GM12878 (cell line): ENCODE measurements around the gene RANBP1. TPM values are rescaled to one million over a fixed set of nuclear protein-coding genes. Genes with fewer than 3 reads are reported as not detected.

Source experiments
- ATAC-seq: fragments of 200-7000 bp; cut with Tn5 transposase; 3 replicates; pipeline ENCODE4 v1.9.1; 2020; ENCODE audit warnings: mild to moderate bottlenecking, moderate library complexity
- BruUV-seq: library from RNA; stranded (reverse); fragments of 400-500 nt; replicated peaks from 2 replicates; lab custom pipeline; 2021; lab: Mats Ljungman, UMichigan
- CTCF ChIA-PET: fragments of 300-600 bp; sonication (Branson Sonifier 250); formaldehyde crosslinking; extraction: SDS; loops from one replicate; lab custom pipeline; 2021; ENCODE audit warnings: inconsistent platforms; lab: Yijun Ruan, JAX
- POLR2A ChIA-PET: fragments of 350-600 bp; formaldehyde crosslinking; extraction: SDS; loops from one replicate; lab custom pipeline; 2021; ENCODE audit warnings: inconsistent platforms; lab: Charles Lee
- RAD21 ChIA-PET: fragments of 300-600 bp; sonication (Branson Sonifier 250); formaldehyde crosslinking; loops from one replicate; lab custom pipeline; 2023; ENCODE audit warnings: antibody characterized with exemption; ENCODE audit not compliant: unreplicated experiment; lab: Charles Lee
- SMC1A ChIA-PET: fragments of 300-600 bp; sonication (Branson Sonifier 250); formaldehyde crosslinking; loops from one replicate; lab custom pipeline; 2023; ENCODE audit not compliant: unreplicated experiment, uncharacterized antibody; lab: Charles Lee
- DNase-seq: peaks from one replicate; pipeline ENCODE4 v3.0.0-alpha.2; 2011; ENCODE audit warnings: low read depth, low spot score
- FAIRE-seq: peaks from 3 replicates; lab custom pipeline; 2011; peaks lifted over from hg19 to GRCh38; lab: Jason Lieb, UNC
- H2AFZ ChIP-seq: 2 replicates; pipeline ENCODE4 v1.6.0; 2011; ENCODE audit warnings: low read depth, low read length, control low read depth; ENCODE audit not compliant: control insufficient read depth
- H3K27ac ChIP-seq: 2 replicates; pipeline ENCODE4 v1.5.1; 2011; ENCODE audit warnings: control low read depth; ENCODE audit not compliant: control insufficient read depth, insufficient read depth
- H3K27me3 ChIP-seq, 2 experiments: replicated peaks in 1 of 2; 2 replicates each; pipeline versions ENCODE4 v1.6.0 to v1.6.1; 2011; ENCODE audit warnings: low read length in 1 of 2; ENCODE audit not compliant: control insufficient read depth in 2 of 2, insufficient read depth in 2 of 2
- H3K36me3 ChIP-seq, 2 experiments: 2 replicates each; pipeline ENCODE4 v1.5.1; 2011; ENCODE audit warnings: low read length in 1 of 2; ENCODE audit not compliant: control insufficient read depth in 2 of 2, insufficient read depth in 2 of 2
- H3K4me1 ChIP-seq: 2 replicates; pipeline ENCODE4 v1.6.1; 2011; ENCODE audit warnings: mild to moderate bottlenecking, low read length, moderate library complexity, mixed read lengths; ENCODE audit not compliant: control insufficient read depth, insufficient read depth
- H3K4me2 ChIP-seq: 2 replicates; pipeline ENCODE4 v1.6.0; 2011; ENCODE audit warnings: control low read depth; ENCODE audit not compliant: control insufficient read depth, insufficient read depth
- H3K4me3 ChIP-seq: fragments of 200-600 bp; sonication (generic); 2 replicates; pipeline ENCODE4 v1.5.1; 2016
- H3K79me2 ChIP-seq: 2 replicates; pipeline ENCODE4 v1.6.0; 2011; ENCODE audit warnings: low read length; ENCODE audit not compliant: control insufficient read depth, insufficient read depth
- H3K9ac ChIP-seq: 2 replicates; pipeline ENCODE4 v1.8.0; 2011; ENCODE audit warnings: low read length, control low read depth, mixed read lengths; ENCODE audit not compliant: control insufficient read depth, insufficient read depth
- H3K9me3 ChIP-seq: replicated peaks from 3 replicates; pipeline ENCODE4 v1.5.1; 2011; ENCODE audit warnings: mild to moderate bottlenecking, low read length; ENCODE audit not compliant: control insufficient read depth, insufficient read depth
- H4K20me1 ChIP-seq: 2 replicates; pipeline ENCODE4 v1.6.0; 2011; ENCODE audit not compliant: control insufficient read depth, insufficient read depth
- CHD4 ChIP-seq: fragments of 200-600 bp; sonication (generic); IDR thresholded peaks from 2 replicates; pipeline ENCODE4 v1.6.1; 2016; ENCODE audit warnings: mild to moderate bottlenecking
- KLF5 ChIP-seq: fragments of 450-650 bp; IDR thresholded peaks from 2 replicates; pipeline ENCODE4 v1.6.1; 2014; ENCODE audit warnings: mild to moderate bottlenecking; ENCODE audit not compliant: partially characterized antibody
- NFYB ChIP-seq: IDR thresholded peaks from 2 replicates; pipeline ENCODE4 v1.6.1; 2011; ENCODE audit warnings: low read depth, mild to moderate bottlenecking, low read length, improper control_type of control experiment, moderate library complexity; ENCODE audit not compliant: insufficient read depth
- PAX8 ChIP-seq: fragments of 450-650 bp; IDR thresholded peaks from 2 replicates; pipeline ENCODE4 v1.6.1; 2017; ENCODE audit warnings: mild to moderate bottlenecking, moderate library complexity
- RFX5 ChIP-seq: IDR thresholded peaks from 2 replicates; pipeline ENCODE4 v1.6.1; 2011; ENCODE audit warnings: low read depth, low read length, improper control_type of control experiment
- SMAD1 ChIP-seq: fragments of 450-650 bp; IDR thresholded peaks from 2 replicates; pipeline ENCODE4 v1.6.1; 2018; ENCODE audit warnings: mild to moderate bottlenecking, low read depth; ENCODE audit not compliant: partially characterized antibody
- ZBTB4 ChIP-seq: fragments of 450-650 bp; formaldehyde crosslinking; IDR thresholded peaks from 2 replicates; pipeline ENCODE4 v1.4.0; 2022; ENCODE audit warnings: mild to moderate bottlenecking, moderate library complexity
- WGBS: methylation state at CpG from one replicate; pipeline ENCODE4 v1.1.6; 2016; ENCODE audit warnings: low lambda C conversion rate; ENCODE audit not compliant: insufficient replicate concordance, insufficient coverage; ENCODE audit errors: missing lambda C conversion rate; 5-methylcytosine and 5-hydroxymethylcytosine counted together
- in situ Hi-C: fragments of 300-500 bp; cut with MboI; formaldehyde crosslinking; loops from 9 replicates; pipeline ENCODE4 v1.14.3; 2018; ENCODE audit warnings: mixed read lengths
- intact Hi-C: fragments of 100-400 bp; cut with micrococcal nuclease; formaldehyde crosslinking; loops from one replicate; pipeline ENCODE4 v1.14.2; 2022; ENCODE audit not compliant: unreplicated experiment
- polyA plus RNA-seq, 11 experiments: library from polyadenylated mRNA; depleted of rRNA in 4 of 11; unstranded in 6 of 11; stranded (reverse) in 5 of 11; fragments of >200 nt; fragmentation: Nextera tagmentation in 4 of 11; fragmentation: Illumina TruSeq in 1 of 11; extraction: Ambion mirVana in 4 of 11; extraction: Trizol in 1 of 11; gene quantifications; 1 replicate in 1 of 11; 2 replicates in 10 of 11; pipeline versions ENCODE4 v1.2.1 to v1.2.3, GENCODE V29; 2011 to 2016; ENCODE audit warnings: inconsistent platforms in 2 of 11, missing spikeins in 2 of 11, low read depth in 1 of 11
- total RNA-seq, 4 experiments: library from RNA; depleted of rRNA in 3 of 4; stranded (reverse); fragments of >200 nt in 3 of 4; fragmentation: Illumina TruSeq in 1 of 4; extraction: Trizol in 1 of 4; gene quantifications; 2 replicates each; pipeline versions ENCODE4 v1.2.1 to v1.2.3, GENCODE V29; 2013 to 2021

Gene RANBP1
- total and polyA plus RNA-seq, 10 of the 15 experiments (the other 5 are each of a cell fraction or from before 2014, with no cell fraction given), result 55.3 to 808 (median 394) TPM

GRCh38 chr22:20149257-20150250 lies 33.6 kb downstream of the RANBP1 start:
- CTCF ChIA-PET, result no interaction called here
- H3K9ac ChIP-seq, result no peak overlapping the region
- BruUV-seq, result no TSS peak

More at GRCh38 chr22:20149257-20150250, 33.6 kb downstream of the RANBP1 start:
- Histone ChIP-seq H3K27me3 (no peaks in the 10 kb centered on the region; a peak in 1 of 4 replicates), H3K79me2 (no peaks in the 10 kb centered on the region), H2AFZ (no peak overlapping the region), H4K20me1 (no peaks in the 10 kb centered on the region), H3K9me3 (no peaks in the 10 kb centered on the region), H3K4me3 (no peak overlapping the region), H3K27ac (no peak overlapping the region), H3K36me3 (no peaks in the 10 kb centered on the region), H3K4me1 (peaks cover 4% of the 10 kb centered on the region; the same call in 1 of the 2 replicates), H3K4me2 (no peak overlapping the region)
- in situ Hi-C loops (loop anchor here (10.0 kb wide), 2 partner anchors 115 to 145 kb away; partner anchors contain the start of gene RTN4R), intact Hi-C loops (no loop called here)
- ATAC-seq (no peak), FAIRE-seq (no peak), DNase-seq (no peak)
- 34% methylated on average over 30 of the region's 32 CpGs for WGBS
- POLR2A ChIA-PET, result no interaction called here
- SMC1A ChIA-PET, result no interaction called here
- RAD21 ChIA-PET, result no interaction called here
- TF ChIP-seq SMAD1 (no peak), NFYB (no peak), CHD4 (no peak), RFX5 (no peak), PAX8 (no peak), KLF5 (no peak), ZBTB4 (CRISPR knock-in tag) (no peak)
